Measurements from ENCODE around the gene C1QTNF4. TPM values are rescaled to one million over a fixed set of nuclear protein-coding genes. Genes with fewer than 3 reads are reported as not detected.

C1QTNF4 gene
- total RNA-seq, 1 donor from 2014 or later = 5.6 TPM

GRCh38 chr11:47603295-47603694 lies 9.1 kb upstream of the C1QTNF4 start:
- DNase-seq (ENCODE audit: low spot score in 2 of 2, unreplicated experiment in 2 of 2) = no peak
- Mint-ChIP-seq H3K27ac (no peak overlapping the region), H3K27me3 (ENCODE audit: low read depth) (no peaks in the 10 kb centered on the region), H3K36me3 (peaks cover 5% of the 10 kb centered on the region), H3K9me3 (no peaks in the 10 kb centered on the region), H3K4me3 (no peak overlapping the region), H3K4me1 (peaks cover 24% of the 10 kb centered on the region)
- no peak for TF ChIP-seq CTCF (IDR thresholded peaks at IDR 0.05; ENCODE audit: unreplicated experiment)

- Mint-ChIP-seq H3K36me3 (no peaks in the 10 kb centered on the region), H3K27me3 (ENCODE audit: low read depth) (peaks cover 12% of the 10 kb centered on the region), H3K4me3 (no peak overlapping the region), H3K9me3 (no peaks in the 10 kb centered on the region), H3K27ac (no peak overlapping the region), H3K4me1 (peaks cover 10% of the 10 kb centered on the region)
- DNase-seq (ENCODE audit: low spot score in 2 of 2, unreplicated experiment in 2 of 2) = no peak
- TF ChIP-seq CTCF (IDR thresholded peaks at IDR 0.05; ENCODE audit: unreplicated experiment) = no peak
Observed at GRCh38 chr11:47599902-47600301, 5.7 kb upstream of the C1QTNF4 start.

GRCh38 chr11:47595967-47596366 lies 1.8 kb upstream of the C1QTNF4 start:
- Mint-ChIP-seq H3K4me3 (no peak overlapping the region), H3K27me3 (ENCODE audit: low read depth) (peaks cover 43% of the 10 kb centered on the region), H3K4me1 (peaks cover 22% of the 10 kb centered on the region), H3K9me3 (no peaks in the 10 kb centered on the region), H3K36me3 (no peaks in the 10 kb centered on the region), H3K27ac (no peak overlapping the region)
- TF ChIP-seq CTCF (IDR thresholded peaks at IDR 0.05; ENCODE audit: unreplicated experiment) = no peak
- DNase-seq (ENCODE audit: low spot score in 2 of 2, unreplicated experiment in 2 of 2) = no peak

- H3K27me3 Mint-ChIP-seq (ENCODE audit: low read depth) = peaks cover 43% of the 10 kb centered on the region
- no peaks in the 10 kb centered on the region for H3K9me3 Mint-ChIP-seq
- H3K36me3 Mint-ChIP-seq = no peaks in the 10 kb centered on the region
- no peak for TF ChIP-seq CTCF (IDR thresholded peaks at IDR 0.05; ENCODE audit: unreplicated experiment)
- H3K4me3 Mint-ChIP-seq = peak overlapping the region; percentile 70
- H3K4me1 Mint-ChIP-seq = peaks cover 22% of the 10 kb centered on the region
- H3K27ac Mint-ChIP-seq = no peak overlapping the region
- no peak for DNase-seq (ENCODE audit: low spot score in 2 of 2, unreplicated experiment in 2 of 2)
Observed at GRCh38 chr11:47595029-47595428, 818 bp upstream of the C1QTNF4 start.

GRCh38 chr11:47593492-47593933 lies 698 bp downstream of the C1QTNF4 start:
- Mint-ChIP-seq H3K27ac (no peak overlapping the region), H3K9me3 (no peaks in the 10 kb centered on the region), H3K4me3 (peak overlapping the region; percentile 63), H3K4me1 (peaks cover 12% of the 10 kb centered on the region), H3K36me3 (no peaks in the 10 kb centered on the region), H3K27me3 (ENCODE audit: low read depth) (peaks cover 43% of the 10 kb centered on the region)
- TF ChIP-seq CTCF (IDR thresholded peaks at IDR 0.05; ENCODE audit: unreplicated experiment) = no peak
- DNase-seq (ENCODE audit: low spot score in 2 of 2, unreplicated experiment in 2 of 2) = no peak

- no peaks in the 10 kb centered on the region for H3K36me3 Mint-ChIP-seq
- H3K4me1 Mint-ChIP-seq = peaks cover 12% of the 10 kb centered on the region
- H3K4me3 Mint-ChIP-seq = peak overlapping the region; percentile 63
- peaks cover 43% of the 10 kb centered on the region for H3K27me3 Mint-ChIP-seq (ENCODE audit: low read depth)
- no peaks in the 10 kb centered on the region for H3K9me3 Mint-ChIP-seq
- no peak for DNase-seq (ENCODE audit: low spot score in 2 of 2, unreplicated experiment in 2 of 2)
- TF ChIP-seq CTCF (IDR thresholded peaks at IDR 0.05; ENCODE audit: unreplicated experiment) = no peak
- H3K27ac Mint-ChIP-seq = no peak overlapping the region
Observed at GRCh38 chr11:47592970-47593369, 1.2 kb downstream of the C1QTNF4 start.

Data from mesothelial cell of epicardium (in vitro differentiated cells).